Measurements from ENCODE around the gene FXYD1.

FXYD1 gene

GRCh38 chr19:35161434-35161743 lies 22.8 kb downstream of the FXYD1 start:
- no peak for TF ChIP-seq CTCF (IDR thresholded peaks at IDR 0.05)

GRCh38 chr19:35162471-35163326 lies 24.1 kb downstream of the FXYD1 start:
- no peak for TF ChIP-seq CTCF (IDR thresholded peaks at IDR 0.05)

GRCh38 chr19:35164418-35164817 lies 25.8 kb downstream of the FXYD1 start:
- TF ChIP-seq CTCF (IDR thresholded peaks at IDR 0.05) = no peak

GRCh38 chr19:35165200-35166058 lies 26.8 kb downstream of the FXYD1 start:
- no peak for TF ChIP-seq CTCF (IDR thresholded peaks at IDR 0.05)

- TF ChIP-seq CTCF (IDR thresholded peaks at IDR 0.05) = no peak
Observed at GRCh38 chr19:35166100-35167063, 27.8 kb downstream of the FXYD1 start.

- TF ChIP-seq CTCF (IDR thresholded peaks at IDR 0.05) = no peak
Observed at GRCh38 chr19:35167251-35168119, 28.9 kb downstream of the FXYD1 start.
